Measurements from ENCODE around the gene EME2. TPM values are rescaled to one million over a fixed set of nuclear protein-coding genes. Genes with fewer than 3 reads are reported as not detected.

Gene EME2
- total RNA-seq, 2 donors from 2014 or later = 6.9 to 11.9 TPM

DNA sequence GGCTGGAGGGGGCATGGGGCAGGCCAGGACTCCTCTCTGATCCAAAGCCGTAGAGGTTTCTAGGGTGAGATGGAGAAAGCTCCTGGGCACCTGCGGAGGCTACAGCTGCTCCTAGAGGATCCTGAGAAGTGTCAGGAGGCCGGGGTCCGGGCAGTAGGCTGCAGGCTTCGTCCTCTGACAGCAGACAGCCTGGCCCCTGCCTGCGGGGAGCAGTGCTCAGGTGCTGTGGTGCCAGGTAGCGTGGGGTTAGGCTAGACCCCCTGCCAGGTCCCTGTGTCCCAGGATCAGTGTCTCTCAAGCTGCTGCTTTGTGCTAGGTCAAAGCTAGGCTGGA is 1.8 kb downstream of the EME2 start:
- DNase-seq (no peak), ATAC-seq (no peak)
- intact Hi-C loops (cut with DNase I) = no loop called here

GRCh38 chr16:1775006-1775845 is 2.6 kb downstream of the EME2 start:
- DNase-seq (no peak), ATAC-seq (no peak)
- intact Hi-C loops (cut with DNase I) = no loop called here

DNA sequence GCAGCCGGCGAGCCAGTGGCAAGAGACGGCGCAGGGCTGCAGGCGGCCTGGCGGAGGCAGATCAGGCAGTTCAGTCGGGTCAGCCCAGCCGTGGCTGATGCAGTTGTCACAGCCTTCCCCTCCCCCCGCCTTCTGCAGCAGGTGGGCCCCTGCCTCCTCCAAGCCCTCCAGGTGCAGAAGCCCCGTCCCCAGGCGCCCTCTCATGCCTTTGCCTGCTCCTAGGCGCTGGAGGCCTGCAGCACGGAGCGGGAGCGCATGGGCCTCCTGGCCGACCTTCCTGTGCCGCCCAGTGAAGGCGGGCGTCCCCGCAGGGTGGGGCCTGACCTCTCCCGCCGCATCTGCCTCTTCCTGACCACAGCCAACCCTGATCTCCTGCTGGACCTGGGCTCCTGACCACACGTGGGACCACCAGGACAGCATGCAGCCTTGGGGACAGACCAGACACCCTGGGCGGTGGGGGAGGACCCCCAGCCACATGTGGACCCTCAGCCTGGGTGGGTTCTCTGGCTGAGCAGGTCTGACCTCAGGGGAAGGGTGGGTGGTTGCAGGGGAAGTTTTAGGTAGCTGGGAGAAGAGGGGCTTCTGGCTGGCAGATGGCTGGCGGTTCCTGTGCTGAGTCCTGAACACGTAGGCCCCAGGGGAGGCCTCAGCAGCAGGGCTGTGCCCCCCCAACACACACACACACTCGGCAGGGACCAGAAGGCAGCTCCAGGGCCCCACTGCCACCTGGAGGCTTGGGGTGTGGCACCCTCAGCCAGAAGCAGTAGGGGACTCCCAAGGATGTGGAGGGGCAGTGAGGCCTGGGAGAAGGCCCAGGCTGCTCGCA is 3.4 kb downstream of the EME2 start:
- intact Hi-C loops (cut with DNase I) = no loop called here
- ATAC-seq (no peak), DNase-seq (no peak)

GRCh38 chr16:1776672-1776955 is 4.0 kb downstream of the EME2 start:
- ATAC-seq = no peak

GRCh38 chr16:1776991-1777374 is 4.4 kb downstream of the EME2 start:
- no peak for DNase-seq

More at GRCh38 chr16:1776672-1776955, 4.0 kb downstream of the EME2 start:
- intact Hi-C loops (cut with DNase I) = no loop called here
- DNase-seq = no peak

GRCh38 chr16:1777375-1778199 is 5.0 kb downstream of the EME2 start:
- ATAC-seq = no peak
- peak; percentile 28 for DNase-seq
- intact Hi-C loops (cut with DNase I) = no loop called here

More at GRCh38 chr16:1776991-1777374, 4.4 kb downstream of the EME2 start:
- ATAC-seq = no peak
- intact Hi-C loops (cut with DNase I) = no loop called here

DNA sequence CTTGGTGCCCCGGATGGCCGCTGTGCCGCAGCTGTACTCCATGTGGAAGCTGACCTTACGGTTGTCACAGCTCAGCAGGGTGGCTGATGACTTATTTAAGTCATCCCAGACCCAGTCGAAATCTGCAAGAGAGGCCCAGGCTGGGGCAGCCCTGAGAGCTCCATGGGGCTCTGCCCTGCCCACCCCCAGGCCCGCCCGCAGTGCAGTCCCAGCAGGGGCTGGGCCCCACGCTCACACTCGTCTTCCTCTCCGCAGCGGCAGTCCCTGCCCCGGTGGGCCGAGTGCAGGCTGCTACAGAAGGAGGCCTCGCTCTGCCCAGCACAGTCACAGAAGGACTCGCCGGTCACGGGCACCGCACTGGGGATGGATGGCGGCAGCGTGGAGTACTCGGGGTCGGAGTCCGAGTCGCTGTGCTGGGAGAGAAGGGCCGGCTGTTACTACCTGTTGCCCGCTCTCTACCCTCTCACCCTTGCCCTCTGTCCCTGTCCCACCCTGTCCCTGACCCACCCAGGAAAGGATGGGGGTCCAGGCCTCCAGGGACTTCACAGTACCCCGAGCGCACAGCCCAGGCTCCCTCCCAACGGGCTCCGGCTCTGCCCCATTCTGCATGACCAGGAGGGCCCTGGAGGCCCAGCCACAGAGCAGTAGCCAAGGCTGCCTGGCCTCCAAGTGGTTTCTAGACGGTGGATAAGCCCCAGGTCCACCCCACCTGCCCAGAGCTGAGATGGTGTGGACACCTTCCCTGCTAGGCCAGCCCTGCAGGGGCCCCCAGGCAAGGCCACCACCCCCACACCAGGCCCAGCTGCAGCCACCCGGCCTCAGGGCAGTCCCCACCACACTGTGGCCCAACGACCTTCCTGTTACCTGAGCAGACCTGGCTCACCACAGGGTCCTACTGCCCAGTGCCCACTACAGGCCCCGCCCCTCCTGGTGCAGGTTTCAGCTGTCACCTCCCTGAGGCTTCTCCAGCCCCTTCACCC is 5.9 kb downstream of the EME2 start:
- no peak for ATAC-seq
- peak; percentile 19 for DNase-seq
- intact Hi-C loops (cut with DNase I) = no loop called here

- intact Hi-C loops (cut with DNase I) = no loop called here
Measured at GRCh38 chr16:1779234-1779701, 6.7 kb downstream of the EME2 start.

GRCh38 chr16:1779741-1780676 is 7.4 kb downstream of the EME2 start:
- peak; percentile 29 for DNase-seq
- no peak for ATAC-seq
- intact Hi-C loops (cut with DNase I) = no loop called here

More at GRCh38 chr16:1779234-1779701, 6.7 kb downstream of the EME2 start:
- ATAC-seq (no peak), DNase-seq (peak; percentile 19)

DNA sequence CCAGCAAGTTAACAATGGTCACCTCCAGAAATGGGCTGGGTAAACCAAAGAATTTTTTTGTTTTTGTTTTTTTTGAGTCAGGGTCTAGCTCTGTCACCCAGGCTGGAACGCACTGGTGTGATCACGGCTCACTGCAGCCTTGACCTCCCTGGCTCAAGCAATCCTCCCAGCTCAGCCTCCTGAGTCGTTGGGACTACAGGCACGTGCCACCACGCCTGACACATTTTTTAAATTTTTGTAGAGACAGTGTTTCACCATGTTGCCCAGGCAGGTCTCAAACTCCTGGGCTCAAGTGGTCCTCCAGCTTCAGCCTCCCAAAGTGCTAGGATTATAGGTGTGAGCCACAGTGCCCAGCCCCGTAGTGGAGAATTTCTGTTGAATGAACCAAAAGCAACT is 8.1 kb downstream of the EME2 start:
- no peak for ATAC-seq

GRCh38 chr16:1781254-1781653 is 8.6 kb downstream of the EME2 start:
- ATAC-seq (no peak), DNase-seq (peak; percentile 27)
- intact Hi-C loops (cut with DNase I) = no loop called here

More for the DNA sequence above, 8.1 kb downstream of the EME2 start:
- intact Hi-C loops (cut with DNase I) = no loop called here
- peak; percentile 12 for DNase-seq

DNA sequence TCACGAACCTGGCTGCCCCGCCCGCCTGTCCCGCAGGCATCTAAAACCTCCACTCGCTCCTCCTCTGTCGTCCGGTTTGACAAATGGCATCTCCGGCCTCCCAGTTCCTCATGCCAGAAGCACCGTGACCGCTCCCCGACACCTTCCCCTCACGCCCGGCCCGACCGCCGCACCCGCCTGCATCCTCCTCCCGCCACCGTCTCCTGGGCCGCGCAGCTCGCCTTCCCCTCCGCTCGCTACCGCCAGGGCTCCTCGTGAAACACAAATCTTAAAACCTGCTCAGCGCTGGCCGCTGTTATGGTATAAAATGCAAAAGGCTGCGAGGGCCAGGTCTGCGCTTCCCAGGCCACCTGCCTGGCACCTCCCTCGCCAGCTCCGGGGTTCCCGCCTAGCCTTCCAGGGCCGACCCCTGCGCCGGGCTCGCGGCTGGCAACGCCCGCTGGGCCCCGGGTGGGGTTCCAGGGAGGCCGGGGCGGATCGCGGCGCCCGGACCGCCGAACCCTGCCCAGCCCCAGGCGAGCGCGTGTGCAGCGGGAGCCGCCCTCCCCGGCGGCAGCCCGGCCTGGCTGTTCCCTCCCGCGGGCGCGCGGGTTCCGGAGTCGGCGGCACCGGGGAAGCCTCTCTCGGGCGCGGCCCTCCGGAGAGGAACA is 9.3 kb downstream of the EME2 start:
- peak; percentile 6 to 9 for ATAC-seq
- intact Hi-C loops (cut with DNase I) = no loop called here
- DNase-seq = peak; percentile 38

GRCh38 chr16:1782408-1783264 is 10.0 kb downstream of the EME2 start, which contains the start of the genes NUBP2 and SPSB3:
Gene NUBP2 (plus strand): TSS chr16:1782960. CDS start chr16:1783021, 61 bp downstream.
Gene SPSB3 (minus strand): TSS chr16:1782571. CDS start chr16:1781483, 1,088 bp downstream.
- intact Hi-C loops (cut with DNase I) = no loop called here
- ATAC-seq (peak; percentile 94 to 95), DNase-seq (peak; percentile 100)

- intact Hi-C loops (cut with DNase I) = no loop called here
- ATAC-seq = no peak
- DNase-seq = peak; percentile 13
Measured at GRCh38 chr16:1784977-1785845, 12.6 kb downstream of the EME2 start.

- DNase-seq (peak; percentile 7), ATAC-seq (no peak)
- intact Hi-C loops (cut with DNase I) = no loop called here
Measured at GRCh38 chr16:1785846-1786170, 13.2 kb downstream of the EME2 start.
